ENCODE results near the gene PIAS4.

DNA sequence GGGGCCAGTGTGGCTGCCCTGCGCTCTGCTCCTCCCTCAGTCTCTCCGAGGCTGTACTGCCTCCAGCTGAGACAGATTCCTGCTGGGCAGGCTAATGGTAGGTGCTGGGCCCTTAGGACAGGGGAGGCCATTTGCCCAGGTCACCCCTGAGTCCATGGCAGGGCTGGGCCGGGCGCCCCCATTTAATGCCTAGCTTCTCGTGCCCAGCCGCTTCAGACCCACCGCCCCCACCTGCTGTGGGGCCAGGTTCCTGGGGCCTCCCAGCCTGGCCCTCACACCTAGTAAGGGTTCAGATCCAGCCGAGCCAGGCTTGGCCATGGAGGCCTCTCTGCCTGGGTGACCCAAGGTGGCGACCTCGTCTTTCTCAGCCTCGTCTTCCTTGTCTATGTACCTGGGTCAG is 17.8 kb downstream of the PIAS4 start:
- no peak for TF ChIP-seq POLR2A (IDR thresholded peaks at IDR 0.05)
- TF ChIP-seq, protein P1, sequence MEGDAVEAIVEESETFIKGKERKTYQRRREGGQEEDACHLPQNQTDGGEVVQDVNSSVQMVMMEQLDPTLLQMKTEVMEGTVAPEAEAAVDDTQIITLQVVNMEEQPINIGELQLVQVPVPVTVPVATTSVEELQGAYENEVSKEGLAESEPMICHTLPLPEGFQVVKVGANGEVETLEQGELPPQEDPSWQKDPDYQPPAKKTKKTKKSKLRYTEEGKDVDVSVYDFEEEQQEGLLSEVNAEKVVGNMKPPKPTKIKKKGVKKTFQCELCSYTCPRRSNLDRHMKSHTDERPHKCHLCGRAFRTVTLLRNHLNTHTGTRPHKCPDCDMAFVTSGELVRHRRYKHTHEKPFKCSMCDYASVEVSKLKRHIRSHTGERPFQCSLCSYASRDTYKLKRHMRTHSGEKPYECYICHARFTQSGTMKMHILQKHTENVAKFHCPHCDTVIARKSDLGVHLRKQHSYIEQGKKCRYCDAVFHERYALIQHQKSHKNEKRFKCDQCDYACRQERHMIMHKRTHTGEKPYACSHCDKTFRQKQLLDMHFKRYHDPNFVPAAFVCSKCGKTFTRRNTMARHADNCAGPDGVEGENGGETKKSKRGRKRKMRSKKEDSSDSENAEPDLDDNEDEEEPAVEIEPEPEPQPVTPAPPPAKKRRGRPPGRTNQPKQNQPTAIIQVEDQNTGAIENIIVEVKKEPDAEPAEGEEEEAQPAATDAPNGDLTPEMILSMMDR (IDR thresholded peaks at IDR 0.05): no peak
